Loucy (cell line): ENCODE data around the gene SLC39A1.

ENCODE experiments used
- H2AFZ ChIP-seq: fragments of 200-600 bp; sonication (generic); 2 replicates; pipeline ENCODE4 v1.6.0; 2016; ENCODE audit warnings: antibody characterized with exemption, mild to moderate bottlenecking, low read length, moderate library complexity
- H3F3A ChIP-seq: fragments of 200-600 bp; 2 replicates; pipeline ENCODE4 v1.6.0; 2016; ENCODE audit warnings: antibody characterized with exemption, low read depth, mild to moderate bottlenecking
- H3K27me3 ChIP-seq: fragments of 200-600 bp; sonication (generic); 2 replicates; pipeline ENCODE4 v1.6.1; 2014; ENCODE audit warnings: low read length, mild to moderate bottlenecking; ENCODE audit not compliant: insufficient read depth, poor library complexity, severe bottlenecking
- H3K36me3 ChIP-seq: fragments of 200-600 bp; sonication (generic); 2 replicates; pipeline ENCODE4 v1.6.1; 2016; ENCODE audit warnings: low read length; ENCODE audit not compliant: insufficient read depth
- H3K4me1 ChIP-seq: fragments of 200-600 bp; sonication (generic); 2 replicates; pipeline ENCODE4 v1.5.1; 2014; ENCODE audit warnings: low read length, mild to moderate bottlenecking; ENCODE audit not compliant: insufficient read depth, poor library complexity, severe bottlenecking
- H3K4me2 ChIP-seq: fragments of 200-600 bp; sonication (generic); 2 replicates; pipeline ENCODE4 v1.6.0; 2014; ENCODE audit warnings: antibody characterized with exemption, low read length, low read depth, mild to moderate bottlenecking; ENCODE audit not compliant: poor library complexity, severe bottlenecking
- H3K4me3 ChIP-seq: fragments of 200-600 bp; sonication (generic); 2 replicates; pipeline ENCODE4 v1.5.1; 2014; ENCODE audit warnings: low read length, mild to moderate bottlenecking, mixed read lengths; ENCODE audit not compliant: poor library complexity, severe bottlenecking
- H3K79me2 ChIP-seq: fragments of 200-600 bp; sonication (generic); 2 replicates; pipeline ENCODE4 v1.6.1; 2014; ENCODE audit warnings: low read length; ENCODE audit not compliant: insufficient read depth
- H3K9ac ChIP-seq: fragments of 200-600 bp; sonication (generic); 2 replicates; pipeline ENCODE4 v1.6.0; 2014; ENCODE audit warnings: mild to moderate bottlenecking, low read depth, low read length, moderate library complexity; ENCODE audit not compliant: poor library complexity, severe bottlenecking
- H3K9me2 ChIP-seq: fragments of 200-600 bp; sonication (generic); replicated peaks from 2 replicates; pipeline ENCODE4 v1.6.1; 2016; ENCODE audit warnings: low read depth, low read length, mixed read lengths
- H3K9me3 ChIP-seq: fragments of 200-600 bp; sonication (generic); 2 replicates; pipeline ENCODE4 v1.6.1; 2014; ENCODE audit warnings: mild to moderate bottlenecking, antibody characterized with exemption, low read length, low read depth; ENCODE audit not compliant: insufficient read depth
- H4K20me1 ChIP-seq: fragments of 200-600 bp; sonication (generic); 2 replicates; pipeline ENCODE4 v1.6.0; 2014; ENCODE audit warnings: antibody characterized with exemption, low read length, mild to moderate bottlenecking; ENCODE audit not compliant: insufficient read depth, poor library complexity, severe bottlenecking
- EZH2phosphoT487 ChIP-seq: fragments of 200-600 bp; IDR thresholded peaks from 2 replicates; pipeline ENCODE4 v1.6.1; 2018; ENCODE audit warnings: antibody characterized with exemption, mild to moderate bottlenecking, moderate library complexity, borderline replicate concordance
- TF ChIP-seq, protein P1 (sequence below): fragments of 200-600 bp; sonication (generic); conservative IDR thresholded peaks from 2 replicates; pipeline ENCODE4 v1.5.1; 2014; ENCODE audit warnings: mild to moderate bottlenecking, antibody characterized with exemption, low read length

SLC39A1 gene

DNA sequence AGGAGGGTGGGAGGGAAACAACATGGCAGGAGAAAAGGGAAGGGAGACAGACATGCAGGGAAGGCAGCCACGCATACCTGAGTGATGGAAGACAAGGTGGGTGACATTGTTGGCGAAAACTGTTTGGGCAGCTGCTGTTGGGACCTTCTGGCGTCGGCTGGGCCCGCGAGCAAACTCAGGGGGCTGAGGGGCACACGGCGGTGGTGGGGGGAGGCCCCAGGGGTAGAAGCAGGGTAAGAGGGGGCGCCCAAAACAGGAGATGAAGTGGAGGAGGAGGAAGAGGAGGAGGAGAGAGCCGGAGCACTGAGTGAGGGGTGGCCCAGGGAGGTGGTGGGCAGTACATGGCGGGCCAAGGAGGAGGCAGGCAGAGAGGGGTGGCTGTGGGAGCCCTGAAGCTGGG is 12.2 kb downstream of the SLC39A1 start:
- no peak overlapping the region for H3K4me3 ChIP-seq
- peaks cover 41% of the 10 kb centered on the region for H3K79me2 ChIP-seq
- no peaks in the 10 kb centered on the region for H3K27me3 ChIP-seq
- H2AFZ ChIP-seq, result no peak overlapping the region
- TF ChIP-seq, protein P1, sequence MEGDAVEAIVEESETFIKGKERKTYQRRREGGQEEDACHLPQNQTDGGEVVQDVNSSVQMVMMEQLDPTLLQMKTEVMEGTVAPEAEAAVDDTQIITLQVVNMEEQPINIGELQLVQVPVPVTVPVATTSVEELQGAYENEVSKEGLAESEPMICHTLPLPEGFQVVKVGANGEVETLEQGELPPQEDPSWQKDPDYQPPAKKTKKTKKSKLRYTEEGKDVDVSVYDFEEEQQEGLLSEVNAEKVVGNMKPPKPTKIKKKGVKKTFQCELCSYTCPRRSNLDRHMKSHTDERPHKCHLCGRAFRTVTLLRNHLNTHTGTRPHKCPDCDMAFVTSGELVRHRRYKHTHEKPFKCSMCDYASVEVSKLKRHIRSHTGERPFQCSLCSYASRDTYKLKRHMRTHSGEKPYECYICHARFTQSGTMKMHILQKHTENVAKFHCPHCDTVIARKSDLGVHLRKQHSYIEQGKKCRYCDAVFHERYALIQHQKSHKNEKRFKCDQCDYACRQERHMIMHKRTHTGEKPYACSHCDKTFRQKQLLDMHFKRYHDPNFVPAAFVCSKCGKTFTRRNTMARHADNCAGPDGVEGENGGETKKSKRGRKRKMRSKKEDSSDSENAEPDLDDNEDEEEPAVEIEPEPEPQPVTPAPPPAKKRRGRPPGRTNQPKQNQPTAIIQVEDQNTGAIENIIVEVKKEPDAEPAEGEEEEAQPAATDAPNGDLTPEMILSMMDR, result no peak
- no peak for TF ChIP-seq EZH2phosphoT487
- no peaks in the 10 kb centered on the region for H3K9me3 ChIP-seq
- H3K9ac ChIP-seq, result no peak overlapping the region
- no peaks in the 10 kb centered on the region for H3F3A ChIP-seq
- H3K4me1 ChIP-seq, result peaks cover 27% of the 10 kb centered on the region
- no peak overlapping the region for H3K4me2 ChIP-seq
- peaks cover 28% of the 10 kb centered on the region for H4K20me1 ChIP-seq
- peaks cover 53% of the 10 kb centered on the region; the same call in 1 of the 2 replicates for H3K36me3 ChIP-seq
- H3K9me2 ChIP-seq, result no peaks in the 10 kb centered on the region

DNA sequence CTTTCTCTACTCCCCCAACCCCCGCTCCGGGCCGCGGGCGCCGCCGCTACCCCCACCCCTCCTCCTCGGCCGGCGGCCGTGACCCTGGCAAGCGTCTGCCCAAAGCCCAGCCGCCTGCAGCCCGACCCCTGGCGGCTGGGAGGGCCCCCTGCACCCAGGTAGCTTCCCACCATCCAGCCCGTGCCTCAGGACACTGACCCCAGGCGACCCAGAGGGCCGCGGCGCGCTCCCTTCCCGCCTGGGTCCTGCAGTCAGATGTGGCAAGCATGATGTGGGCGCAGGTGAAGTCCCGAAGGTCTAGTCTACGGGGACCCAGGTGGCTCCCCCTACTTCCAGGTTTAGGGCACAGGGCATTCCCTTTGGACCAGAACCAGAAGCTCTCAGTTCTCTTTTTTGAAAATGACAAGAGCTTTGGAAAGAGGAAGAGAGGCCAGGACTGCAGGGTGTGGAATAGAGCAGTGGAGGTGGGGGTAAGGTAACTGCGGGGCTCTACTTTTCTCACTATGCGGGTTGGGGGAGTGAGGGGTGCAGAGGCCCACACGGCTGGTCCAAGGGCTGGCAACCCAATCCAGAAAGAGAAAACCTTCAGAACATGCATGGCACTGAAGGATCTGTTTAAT is 16.6 kb downstream of the SLC39A1 start, which contains the start of gene DENND4B:
DENND4B (minus strand) TSS at position 97 of the 620 bp plus-strand sequence. CDS start 2,344 bp downstream, outside the sequence.
- H2AFZ ChIP-seq, result peak within 1 kb of the TSS; percentile 65
- H3K4me2 ChIP-seq, result peak within 1 kb of the TSS; percentile 91
- peaks cover 25% of the 10 kb centered on the region for H4K20me1 ChIP-seq
- no peak for TF ChIP-seq EZH2phosphoT487
- TF ChIP-seq, protein P1, result peak; percentile 71
- no peaks in the 10 kb centered on the region for H3K9me2 ChIP-seq
- peaks cover 39% of the 10 kb centered on the region for H3K79me2 ChIP-seq
- H3K36me3 ChIP-seq, result peaks cover 46% of the 10 kb centered on the region; the same call in 1 of the 2 replicates
- H3F3A ChIP-seq, result no peaks in the 10 kb centered on the region
- peak within 1 kb of the TSS; percentile 85 for H3K4me3 ChIP-seq
- H3K4me1 ChIP-seq, result peaks cover 21% of the 10 kb centered on the region
- no peaks in the 10 kb centered on the region for H3K27me3 ChIP-seq
- H3K9me3 ChIP-seq, result no peaks in the 10 kb centered on the region
- peak within 1 kb of the TSS; percentile 91 for H3K9ac ChIP-seq

DNA sequence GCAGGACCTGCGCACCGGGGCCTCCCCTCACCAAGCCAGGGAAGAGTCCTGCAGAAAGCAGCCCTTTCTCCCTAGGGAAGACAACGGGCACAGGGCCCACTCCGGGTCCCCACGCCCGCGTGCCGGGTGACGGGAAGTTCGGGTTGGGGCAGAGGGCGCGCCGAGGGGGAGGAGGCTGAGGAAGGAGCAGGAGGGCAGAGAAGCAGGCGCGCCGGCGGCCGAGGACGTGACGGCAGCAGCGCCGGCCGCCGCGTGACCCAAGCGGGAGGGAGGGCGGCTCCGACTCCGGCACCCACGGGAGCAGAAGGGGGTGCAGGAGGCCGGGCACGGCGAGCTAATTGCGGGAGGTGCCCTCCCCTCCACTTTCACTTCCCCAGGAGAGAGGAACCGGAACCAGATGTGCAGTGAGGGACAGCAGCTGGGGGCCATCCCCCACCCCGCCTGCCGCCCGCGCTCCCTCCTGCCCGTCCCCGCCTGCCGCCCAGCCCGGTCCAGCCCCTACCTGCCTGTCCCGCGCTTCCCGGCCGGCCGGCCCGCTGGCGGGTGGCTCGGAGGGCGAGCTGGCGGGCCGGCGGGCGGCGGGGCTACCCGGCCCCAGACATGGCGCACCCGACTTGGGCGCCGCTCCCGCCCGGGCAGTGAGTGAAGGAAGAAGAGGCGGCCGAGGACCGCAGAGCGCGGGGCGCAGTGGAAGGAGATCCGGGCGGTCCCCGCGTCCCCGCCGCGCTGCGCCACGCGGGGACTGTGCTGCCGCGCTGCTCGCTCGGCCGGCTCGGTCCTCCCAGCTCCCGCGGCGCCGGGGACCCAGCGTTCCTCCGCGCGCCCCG is 17.3 kb downstream of the SLC39A1 start:
- Histone ChIP-seq H2AFZ (peak overlapping the region; percentile 65), H3K79me2 (peaks cover 37% of the 10 kb centered on the region), H3K9me2 (no peaks in the 10 kb centered on the region), H3K27me3 (no peaks in the 10 kb centered on the region), H3K36me3 (peaks cover 46% of the 10 kb centered on the region; the same call in 1 of the 2 replicates), H3K9me3 (no peaks in the 10 kb centered on the region), H3K9ac (peak overlapping the region; percentile 91), H3K4me1 (peaks cover 21% of the 10 kb centered on the region), H3K4me3 (peak overlapping the region; percentile 85), H3K4me2 (peak overlapping the region; percentile 91), H3F3A (no peaks in the 10 kb centered on the region), H4K20me1 (peaks cover 25% of the 10 kb centered on the region)
- TF ChIP-seq, protein P1, result no peak
- no peak for TF ChIP-seq EZH2phosphoT487
